ENCODE results near the gene STEEP1.
"Not testable (repeated sequence)": the region's sequence is repeated elsewhere in the genome, so short reads cannot be mapped to it uniquely, and the experiment has no call there.

STEEP1 gene

GRCh38 chrX:119529345-119530276 is 35.6 kb downstream of the STEEP1 start:
- DNase-seq, result no peak

DNA sequence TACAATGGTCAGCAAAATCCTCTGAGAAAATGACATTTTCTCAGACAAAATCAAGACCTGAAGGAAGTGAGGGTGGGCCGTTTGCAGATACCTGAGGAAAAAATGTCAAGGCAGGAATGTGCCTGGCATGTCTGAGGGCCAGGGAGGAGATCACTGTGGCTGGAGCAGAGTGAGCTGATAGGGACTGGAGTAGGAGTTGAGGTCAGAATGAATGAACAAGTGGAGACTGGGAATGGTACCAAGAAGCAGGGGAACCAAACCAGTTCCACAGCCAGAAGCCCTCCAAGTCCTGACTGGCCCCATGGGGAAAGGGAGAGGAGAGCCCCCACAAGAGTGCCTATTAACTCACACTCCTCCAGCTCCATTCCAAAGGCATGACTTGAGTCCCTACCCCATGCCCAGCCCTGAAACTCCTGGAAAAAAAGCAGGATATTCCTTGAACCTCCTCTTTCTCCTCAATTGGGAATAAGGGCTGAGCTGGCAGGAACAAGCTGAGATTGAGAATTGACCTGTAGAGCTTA is 41.5 kb downstream of the STEEP1 start:
- DNase-seq, result no peak

DNA sequence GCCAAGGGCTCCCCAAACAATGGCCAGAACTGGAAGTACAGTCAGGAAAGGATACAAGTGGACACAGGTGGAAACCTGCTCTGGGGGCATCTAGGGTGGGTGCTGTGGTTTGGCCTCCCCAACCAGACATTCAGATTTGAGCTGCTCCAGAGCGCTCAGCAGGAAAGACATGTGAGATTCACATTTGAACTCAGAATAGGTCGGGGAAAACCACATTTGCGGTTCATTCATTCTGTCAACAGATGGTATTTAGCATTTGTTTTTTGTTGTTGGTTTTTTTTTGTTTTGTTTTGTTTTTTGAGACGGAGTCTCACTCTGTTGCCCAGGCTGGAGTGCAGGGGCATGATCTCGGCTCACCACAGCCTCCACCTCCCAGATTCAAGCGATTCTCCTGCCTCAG is 44.0 kb downstream of the STEEP1 start:
- DNase-seq, result no peak

- no peak for DNase-seq
Observed at GRCh38 chrX:119518371-119518770, 46.8 kb downstream of the STEEP1 start.

GRCh38 chrX:119516157-119516702 is 49.0 kb downstream of the STEEP1 start:
- DNase-seq, result peak; percentile 77 to 81

DNA sequence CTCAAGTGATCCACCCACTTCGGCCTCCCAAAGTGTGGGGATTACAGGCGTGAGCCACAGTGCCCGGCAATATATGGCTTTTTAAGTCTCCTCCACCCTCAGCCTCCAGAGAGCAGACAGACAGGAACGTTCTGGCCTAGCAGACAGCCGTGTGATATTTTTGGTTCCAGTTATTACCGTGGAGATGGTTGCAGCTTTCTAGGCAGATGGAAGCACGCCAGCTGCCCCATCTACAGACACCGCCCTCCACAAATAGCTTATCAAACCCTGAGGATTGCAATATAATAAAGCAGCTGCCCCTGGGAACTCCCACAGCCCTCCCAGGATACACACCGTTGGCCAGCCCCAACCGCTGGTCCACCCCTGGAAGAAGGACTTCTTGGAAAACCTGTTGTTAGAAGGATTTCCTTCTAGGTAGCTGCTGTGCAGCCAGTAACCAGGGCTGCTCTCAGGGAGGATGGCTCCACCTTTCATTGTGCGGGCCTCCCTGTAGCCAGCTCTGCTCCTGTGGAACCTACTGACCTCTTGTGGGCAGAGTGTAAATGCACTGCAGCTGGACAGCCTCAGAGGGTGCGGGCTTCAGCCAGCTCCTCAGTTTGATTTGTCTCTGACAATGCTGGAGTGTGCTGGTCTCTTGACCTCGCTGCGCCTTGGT is 52.9 kb downstream of the STEEP1 start:
- DNase-seq, result peak; percentile 30 to 32

DNA sequence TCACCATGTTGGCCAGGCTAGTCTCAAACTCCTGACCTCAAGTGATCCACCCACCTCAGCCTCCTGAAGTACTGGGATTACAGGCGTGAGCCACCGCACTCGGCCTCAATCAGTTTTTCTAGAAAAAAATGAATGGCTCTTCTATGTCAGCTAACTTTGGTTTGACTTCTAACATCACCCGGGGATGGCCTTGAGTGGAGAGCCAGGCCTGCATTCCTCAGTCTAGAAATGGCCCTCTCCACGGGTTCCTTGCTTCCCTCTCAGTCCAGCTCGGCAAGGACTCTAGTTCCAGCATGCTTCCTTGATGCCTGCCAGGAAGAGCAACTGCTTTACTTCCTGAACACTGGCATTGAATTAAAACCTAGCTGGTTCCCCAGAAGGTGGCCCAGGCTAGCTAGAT is 58.0 kb downstream of the STEEP1 start:
- DNase-seq, result no peak

- DNase-seq, result no peak
Observed at GRCh38 chrX:119505945-119506344, 59.3 kb downstream of the STEEP1 start.

DNA sequence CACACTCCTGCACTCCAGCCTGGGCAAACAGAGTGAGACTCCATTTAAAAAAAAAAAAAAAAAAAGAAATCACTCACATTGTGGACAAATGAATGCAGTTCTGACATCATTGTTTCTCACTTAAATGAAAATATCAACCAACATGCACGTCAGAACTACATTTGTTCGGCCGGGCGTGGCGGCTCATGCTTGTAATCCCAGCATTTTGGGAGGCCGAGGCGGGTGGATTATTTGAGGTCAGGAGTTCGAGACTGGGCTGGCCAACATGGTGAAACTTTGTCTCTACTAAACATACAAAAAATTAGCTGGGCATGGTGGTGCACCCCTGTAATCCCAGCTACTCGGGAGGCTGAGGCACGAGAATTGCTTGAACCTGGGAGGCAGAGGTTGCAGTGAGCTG is 60.1 kb downstream of the STEEP1 start:
- DNase-seq, result not testable (repeated sequence)

GRCh38 chrX:119503484-119503861 is 61.7 kb downstream of the STEEP1 start:
- DNase-seq, result no peak

GRCh38 chrX:119502727-119503483 is 62.3 kb downstream of the STEEP1 start:
- no peak for DNase-seq

DNA sequence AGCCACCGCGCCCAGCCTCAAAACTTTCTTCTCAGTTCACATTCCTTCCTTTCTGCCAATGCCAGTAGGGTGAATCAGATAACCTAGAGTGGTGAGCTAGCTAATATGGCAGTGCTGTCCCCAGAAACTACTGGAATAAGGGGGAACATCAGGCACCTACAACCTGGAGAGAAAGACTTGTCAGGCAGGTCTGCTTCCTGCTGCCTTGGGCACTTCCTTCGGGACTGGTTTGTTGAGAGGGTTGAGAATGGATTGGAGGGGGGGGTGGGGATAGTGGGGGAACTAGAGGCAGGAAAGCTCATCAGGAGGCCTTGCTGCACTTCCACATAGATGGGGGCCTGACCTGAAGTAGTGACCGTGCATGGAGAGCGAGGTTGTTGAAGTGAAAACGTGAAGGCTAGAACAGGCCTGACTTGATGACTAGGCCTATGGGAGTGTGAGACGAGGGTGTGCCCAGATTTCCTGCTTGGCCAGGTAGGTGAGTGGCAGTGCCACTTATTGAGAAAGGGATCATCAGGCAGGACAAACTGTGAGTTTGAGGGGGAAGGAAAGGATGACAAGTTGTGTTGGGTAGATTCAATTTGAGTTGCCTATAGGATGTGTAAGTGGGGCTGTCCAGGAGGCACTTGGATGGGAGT is 63.6 kb downstream of the STEEP1 start:
- no peak for DNase-seq

DNA sequence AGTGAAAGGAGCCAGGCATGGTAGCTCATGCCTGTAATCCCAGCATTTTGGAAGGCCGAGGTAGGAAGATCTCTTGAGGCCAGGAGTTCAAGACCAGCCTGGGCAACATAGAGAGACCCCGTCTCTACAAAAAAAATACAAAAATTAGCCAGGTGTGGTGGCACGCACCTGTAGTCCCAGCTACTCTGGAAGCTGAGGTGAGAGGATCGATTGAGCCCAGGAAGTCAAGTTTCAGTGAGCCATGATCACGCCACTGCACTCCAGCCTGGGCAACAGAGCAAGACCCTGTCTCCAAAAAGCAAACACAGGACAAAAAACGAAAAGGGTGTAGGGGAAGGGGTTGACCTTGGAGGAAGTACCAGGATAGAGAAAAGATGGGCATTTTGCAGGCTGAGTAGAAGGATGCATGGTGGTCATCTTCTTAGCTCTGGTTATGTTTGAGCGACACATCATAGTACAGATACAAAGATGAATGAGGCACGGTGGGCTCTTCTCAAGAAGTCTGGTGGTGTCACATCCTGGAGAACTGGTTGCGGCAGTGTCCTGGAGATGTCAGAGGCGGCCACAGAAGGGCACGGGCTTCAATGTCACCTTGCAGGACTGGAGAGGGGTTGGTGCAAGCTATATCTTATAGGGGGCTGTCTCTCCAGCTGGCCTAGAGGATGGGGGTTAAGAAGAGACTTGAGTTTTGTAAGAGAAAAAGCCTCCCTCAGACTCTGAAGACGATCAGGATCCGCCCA is 65.0 kb downstream of the STEEP1 start:
- DNase-seq, result no peak

GRCh38 chrX:119497185-119497584 is 68.0 kb downstream of the STEEP1 start:
- DNase-seq, result peak; percentile 40 to 49

DNA sequence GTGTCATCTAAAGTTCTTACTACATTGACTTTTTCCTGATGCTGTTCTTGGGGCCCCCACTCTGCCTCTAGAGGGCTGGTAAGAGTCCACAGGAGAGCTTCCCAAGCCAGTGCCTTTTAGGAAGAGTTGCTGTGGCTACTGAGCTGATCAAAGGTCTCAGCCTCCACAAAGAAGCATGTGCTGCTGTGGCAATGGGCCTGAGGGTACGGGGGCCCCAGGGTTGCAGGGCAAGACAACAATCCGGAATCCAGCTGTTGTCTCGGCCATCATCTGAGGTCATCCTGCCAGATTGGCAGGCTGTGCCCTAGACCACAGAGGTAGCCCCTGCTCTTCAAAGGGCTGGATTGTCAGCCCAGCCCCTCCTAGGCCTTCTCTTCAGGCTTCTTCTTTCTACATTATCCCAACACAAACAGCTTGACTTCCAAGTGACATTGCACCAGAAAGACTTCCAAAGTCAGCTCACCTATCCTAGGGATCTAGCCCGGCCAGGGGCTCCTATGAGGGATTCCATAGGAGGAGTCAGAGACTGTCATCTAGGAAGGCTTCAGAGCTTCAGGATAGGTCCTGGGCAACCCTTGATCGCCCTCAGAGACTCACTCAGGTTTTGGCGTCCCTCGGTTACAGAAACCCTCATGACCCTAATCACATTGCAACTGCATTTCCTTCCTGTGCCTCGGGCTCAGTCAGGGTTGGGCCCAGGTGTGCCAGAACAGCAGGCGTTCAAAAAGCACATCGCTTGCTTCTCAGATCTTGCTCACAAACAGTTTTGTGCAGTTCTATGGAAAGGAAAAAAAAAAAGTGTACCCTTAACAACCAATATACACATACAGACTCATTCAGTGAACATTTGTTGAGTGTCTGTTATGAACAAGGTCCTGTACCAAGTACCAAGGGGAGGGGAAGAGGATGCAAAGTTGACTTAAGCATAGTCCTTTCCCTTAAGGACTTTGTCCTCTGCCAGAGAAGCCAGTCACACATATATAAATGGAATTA is 69.2 kb downstream of the STEEP1 start:
- no peak for DNase-seq

DNA sequence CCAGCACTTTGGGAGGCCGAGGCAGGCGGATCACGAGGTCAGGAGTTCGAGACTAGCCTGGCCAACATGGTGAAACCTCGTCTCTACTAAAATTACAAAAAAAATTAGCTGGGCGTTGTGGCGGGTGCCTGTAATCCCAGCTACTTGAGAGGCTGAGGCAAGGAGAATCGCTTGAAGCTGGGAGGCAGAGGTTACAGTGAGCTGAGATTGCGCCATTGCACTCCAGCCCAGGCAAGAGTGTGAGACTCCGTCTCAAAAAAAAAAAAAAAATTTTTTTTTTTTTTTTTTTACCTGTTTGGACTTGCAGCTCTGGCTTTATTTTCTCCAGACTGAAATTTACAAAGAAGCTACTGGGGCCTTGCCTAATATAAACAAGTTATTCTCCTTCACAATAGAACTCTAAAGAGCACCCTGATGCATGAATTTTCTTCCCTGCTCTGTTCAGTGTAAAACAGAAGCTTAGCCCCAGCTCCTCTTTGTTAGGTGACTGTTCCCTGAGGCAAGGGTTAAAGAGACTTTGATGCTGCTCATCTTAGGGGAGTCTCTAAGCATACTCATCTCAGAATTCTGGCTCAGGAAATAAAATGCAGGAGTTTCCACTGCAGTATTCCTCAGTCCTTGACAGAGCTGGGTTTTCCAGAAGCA is 71.2 kb downstream of the STEEP1 start:
- not testable (repeated sequence) for DNase-seq

DNA sequence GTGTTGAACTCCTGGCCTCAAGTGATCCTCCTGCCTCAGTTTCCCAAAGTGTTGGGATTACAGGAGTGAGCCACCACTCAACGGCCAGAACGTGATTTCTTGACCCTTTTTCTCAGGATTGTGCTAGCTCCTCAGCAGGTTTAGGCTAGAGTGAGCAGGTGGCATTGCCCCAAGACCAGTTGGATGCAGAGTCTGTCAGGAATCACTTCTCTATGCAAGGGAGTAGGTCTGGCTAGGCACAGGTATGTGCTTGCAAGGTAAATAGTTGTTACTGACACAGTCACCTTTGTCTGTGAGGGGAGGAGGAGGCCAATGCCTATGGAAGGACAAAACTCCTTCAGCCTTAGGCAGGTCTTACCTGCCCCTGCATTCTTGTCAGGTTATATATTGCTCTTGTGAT is 72.7 kb downstream of the STEEP1 start:
- no peak for DNase-seq

- no peak for DNase-seq
Observed at GRCh38 chrX:119489212-119490074, 75.8 kb downstream of the STEEP1 start.

DNA sequence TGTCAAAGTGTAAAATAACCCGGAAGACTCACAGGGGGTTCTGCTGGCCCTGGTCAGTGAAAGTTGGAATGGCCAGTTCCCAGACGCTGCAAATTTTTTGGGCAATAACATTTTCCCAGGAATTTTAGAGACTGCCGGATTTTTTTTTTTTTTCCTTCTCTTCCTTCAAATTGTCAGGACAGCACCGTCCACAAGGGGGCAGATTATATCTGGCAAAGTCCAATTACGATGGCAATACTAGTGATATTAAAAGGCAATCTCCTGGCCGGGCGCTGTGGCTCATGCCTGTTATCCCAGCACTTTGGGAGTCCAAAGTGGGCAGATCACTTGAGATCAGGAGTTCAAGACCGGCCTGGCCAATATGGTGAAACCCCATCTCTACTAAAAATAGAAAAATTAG is 76.5 kb downstream of the STEEP1 start:
- peak; percentile 13 to 40 for DNase-seq
